ENCODE data around the gene ZNF79.

The ZNF79 gene

DNA sequence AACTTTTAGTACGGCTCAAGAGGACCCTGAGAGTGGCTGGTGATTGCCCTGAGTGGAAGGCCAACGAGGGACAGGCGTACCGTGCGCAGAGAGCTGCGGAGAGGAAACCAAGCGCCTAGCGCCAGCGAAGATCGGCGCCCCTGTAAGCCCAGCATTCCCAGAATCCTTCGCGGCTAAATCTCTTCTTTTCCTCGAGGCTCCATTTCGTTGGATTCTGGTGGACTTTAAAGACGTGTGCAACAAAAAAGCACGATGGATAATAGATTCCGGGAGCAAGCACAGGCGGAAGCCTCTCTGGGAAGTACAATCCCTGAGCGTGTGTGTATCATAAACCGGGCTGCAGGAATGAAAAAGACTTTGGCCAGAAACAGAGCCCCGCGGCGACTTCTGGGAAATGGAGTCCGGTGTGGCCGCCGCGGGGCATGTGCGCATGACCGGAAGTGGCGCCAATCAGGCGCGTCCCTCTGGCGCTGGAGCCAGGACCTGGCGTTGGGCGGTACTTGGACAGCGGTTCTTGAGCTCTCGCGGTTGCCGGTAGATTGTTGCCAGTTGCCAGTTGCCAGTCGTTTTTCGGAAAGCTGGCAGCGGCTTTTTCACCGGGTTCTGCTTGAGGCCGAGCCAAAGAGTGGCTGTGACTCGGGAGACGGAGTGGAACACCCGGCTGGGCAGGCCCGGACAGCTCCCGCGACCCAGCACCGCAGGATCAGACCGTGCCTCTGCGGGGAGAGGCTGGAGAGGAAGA is at the start of gene ZNF79:
ZNF79 (plus strand) TSS at position 449 of the 742 bp plus-strand sequence. CDS start 406 bp downstream, outside the sequence.
- DNase-seq: peak; percentile 90

DNA sequence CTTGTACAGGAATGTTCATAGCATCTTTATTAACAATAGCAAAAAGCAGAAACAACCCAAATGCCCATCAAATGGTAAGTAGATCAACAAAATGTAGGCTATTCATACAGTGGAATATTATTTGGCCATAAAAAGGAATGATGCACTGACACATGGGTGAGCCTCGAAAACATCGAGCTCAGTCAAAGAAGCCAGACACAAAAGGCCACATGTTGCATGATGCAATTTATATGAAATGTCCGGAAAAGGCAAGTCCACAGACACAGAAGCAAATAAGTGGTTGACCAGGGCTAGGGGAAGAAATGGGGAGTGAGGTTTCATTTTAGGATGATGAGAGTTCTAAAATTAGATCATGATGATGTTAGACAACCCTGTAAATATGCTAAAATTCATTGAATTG is 43.7 kb upstream of the ZNF79 start:
- no peak for DNase-seq

DNA sequence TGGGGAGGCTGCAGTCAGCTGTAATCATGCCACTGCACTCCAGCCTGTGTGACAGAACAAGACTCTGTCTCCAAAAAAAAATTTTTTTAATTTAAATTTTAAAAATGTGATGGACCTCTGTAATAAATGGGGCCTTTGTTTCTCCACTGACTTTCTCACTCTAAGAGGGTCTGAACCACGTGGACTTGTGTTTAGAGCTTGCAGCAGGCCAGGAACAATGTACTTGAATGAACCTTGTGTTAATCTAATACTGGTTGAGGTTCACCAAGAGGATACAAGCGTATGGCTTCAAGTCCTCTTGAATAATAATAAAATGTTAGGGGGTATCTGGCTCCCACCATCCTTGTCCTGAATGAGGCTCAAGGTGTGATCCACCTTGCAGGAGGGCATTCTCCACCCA is 41.6 kb upstream of the ZNF79 start:
- DNase-seq: no peak

DNA sequence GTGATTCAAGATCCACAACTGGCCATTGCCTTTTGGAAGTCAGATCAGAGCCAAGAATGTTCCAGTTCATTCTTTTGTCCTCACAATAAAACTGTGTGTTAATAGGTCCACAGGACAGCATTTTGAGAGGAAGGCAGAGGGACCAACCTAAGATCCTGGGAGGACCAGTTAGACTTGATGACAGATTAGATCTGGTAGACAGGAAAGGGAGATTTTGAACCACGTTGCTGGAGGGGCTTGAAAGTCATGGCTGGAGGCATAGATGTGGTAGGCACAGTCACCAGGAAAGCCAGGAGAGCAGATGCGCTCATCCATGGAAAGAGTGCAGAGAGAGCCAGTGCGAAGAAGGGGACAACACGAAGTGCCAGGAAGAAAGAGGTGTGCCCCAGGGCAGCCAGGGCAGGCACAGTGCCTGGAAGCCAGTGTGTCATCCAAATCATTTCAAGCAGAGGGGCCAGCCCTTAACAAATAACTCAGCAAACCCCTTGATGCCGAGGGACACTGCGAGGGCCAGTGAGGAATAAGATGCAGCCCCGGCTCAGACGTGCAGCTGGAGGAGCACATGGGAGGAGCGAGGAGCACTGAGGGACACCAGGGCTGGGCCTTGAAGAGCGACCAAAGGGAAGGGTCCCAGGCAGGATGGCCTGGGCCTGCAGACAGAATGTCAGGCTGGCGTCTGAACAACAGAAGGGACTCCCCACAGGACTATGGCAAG is 40.0 kb upstream of the ZNF79 start:
- DNase-seq: no peak

DNA sequence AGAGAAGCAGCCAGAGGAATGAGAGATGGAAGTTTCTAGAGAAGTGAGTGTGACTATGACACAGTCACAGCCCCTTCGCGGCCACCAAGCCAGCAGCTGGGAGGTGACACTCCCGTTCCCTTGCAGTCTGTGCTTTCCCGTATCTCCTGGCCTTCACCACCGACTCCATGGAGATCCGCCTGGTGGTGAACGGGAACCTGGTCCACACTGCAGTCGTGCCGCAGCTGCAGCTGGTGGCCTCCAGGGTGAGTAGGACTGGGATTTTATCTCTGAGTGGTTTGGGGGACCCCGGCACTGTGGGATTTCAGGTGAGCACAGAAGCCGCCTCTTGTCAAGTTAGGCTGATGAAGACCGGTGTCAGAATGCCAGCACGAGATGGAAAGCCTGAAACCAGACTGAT is 39.3 kb upstream of the ZNF79 start:
- DNase-seq: no peak

DNA sequence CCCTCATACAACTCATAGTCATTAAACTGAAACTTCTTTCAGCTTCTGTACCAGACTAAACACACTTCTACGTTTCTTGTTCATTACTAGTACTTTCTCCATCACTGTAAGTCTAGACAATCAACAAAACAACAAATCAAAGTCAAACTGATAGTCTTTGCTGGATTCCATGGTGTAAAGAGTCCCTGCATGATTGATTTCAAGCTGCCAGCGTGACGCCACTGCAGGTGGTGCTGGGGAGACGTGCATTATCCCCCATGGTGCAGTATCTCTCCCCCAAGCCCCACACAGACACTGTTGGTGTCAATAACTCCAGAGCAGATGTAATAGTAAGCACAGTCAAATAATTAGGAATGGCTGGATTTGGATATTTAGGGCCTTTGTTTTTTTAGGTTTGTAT is 37.9 kb upstream of the ZNF79 start:
- DNase-seq: no peak

DNA sequence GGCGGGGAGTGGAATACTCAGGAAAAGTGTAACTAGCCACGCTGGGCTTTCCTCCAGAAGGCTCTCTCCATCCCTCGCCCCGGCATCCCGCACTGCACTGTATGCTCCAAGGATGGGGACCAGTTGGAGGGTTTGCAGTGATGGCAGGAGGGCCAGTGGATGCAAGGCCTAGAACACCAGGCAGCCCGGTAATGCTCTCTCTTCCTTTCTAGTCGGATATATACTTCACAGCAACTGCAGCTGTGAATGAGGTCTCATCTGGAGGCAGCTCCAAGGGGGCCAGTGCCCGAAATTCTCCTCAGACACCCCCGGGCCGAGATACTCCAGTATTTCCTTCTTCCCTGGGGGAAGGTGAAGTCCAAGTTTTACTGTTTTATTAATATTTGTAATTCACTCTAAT is 37.2 kb upstream of the ZNF79 start:
- DNase-seq: no peak

DNA sequence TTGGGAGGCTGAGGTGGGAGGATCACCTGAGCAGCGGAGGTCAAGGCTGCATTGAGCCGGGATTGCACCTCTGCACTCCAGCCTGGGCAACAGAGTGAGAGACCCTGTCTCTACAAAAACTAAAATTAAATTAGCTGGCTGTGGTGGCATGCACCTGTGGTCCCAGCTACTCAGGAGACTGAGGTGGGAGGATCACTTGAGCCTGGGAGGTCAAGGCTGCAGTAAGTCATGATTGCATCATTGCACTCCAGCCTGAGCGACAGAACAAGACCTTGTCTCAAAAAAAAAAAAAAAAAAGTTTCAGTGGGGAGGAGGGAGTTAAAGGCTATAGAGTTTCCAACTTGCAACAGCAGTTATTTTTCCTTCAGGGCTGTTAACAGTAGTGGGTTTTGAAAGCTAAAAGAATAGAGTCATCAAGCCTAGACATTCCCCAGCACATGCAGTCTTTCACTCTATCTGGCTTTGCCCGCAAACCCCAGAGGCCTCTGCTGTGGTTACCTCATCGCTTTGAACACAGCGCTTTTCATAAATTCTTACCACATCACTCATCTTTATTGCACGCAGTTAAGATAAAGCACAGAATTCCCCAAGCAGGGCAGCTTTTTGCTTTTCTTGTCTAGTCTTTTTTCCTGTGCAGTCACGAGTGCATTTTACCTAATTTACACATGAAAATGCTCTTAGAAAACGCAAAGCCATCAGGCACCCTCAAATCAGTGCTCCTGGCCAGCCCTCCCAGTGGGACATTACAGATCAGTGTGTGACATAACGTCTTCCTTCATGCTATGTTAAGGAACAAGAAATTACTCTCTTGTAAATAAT is 35.9 kb upstream of the ZNF79 start:
- peak; percentile 78 for DNase-seq

DNA sequence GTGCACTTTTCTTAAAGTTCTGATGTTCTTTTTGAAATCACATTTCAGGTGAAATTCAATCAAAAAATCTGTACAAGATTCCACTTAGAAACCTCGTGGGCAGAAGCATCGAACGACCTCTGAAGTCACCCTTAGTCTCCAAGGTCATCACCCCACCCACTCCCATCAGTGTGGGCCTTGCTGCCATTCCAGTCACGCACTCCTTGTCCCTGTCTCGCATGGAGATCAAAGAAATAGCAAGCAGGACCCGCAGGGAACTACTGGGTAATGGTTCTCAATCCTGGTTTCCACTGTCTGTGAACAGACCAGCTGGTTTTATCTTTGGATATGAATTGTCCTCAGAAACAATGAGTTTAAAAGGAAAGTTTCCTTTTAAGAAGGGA is 35.3 kb upstream of the ZNF79 start:
- DNase-seq: no peak

DNA sequence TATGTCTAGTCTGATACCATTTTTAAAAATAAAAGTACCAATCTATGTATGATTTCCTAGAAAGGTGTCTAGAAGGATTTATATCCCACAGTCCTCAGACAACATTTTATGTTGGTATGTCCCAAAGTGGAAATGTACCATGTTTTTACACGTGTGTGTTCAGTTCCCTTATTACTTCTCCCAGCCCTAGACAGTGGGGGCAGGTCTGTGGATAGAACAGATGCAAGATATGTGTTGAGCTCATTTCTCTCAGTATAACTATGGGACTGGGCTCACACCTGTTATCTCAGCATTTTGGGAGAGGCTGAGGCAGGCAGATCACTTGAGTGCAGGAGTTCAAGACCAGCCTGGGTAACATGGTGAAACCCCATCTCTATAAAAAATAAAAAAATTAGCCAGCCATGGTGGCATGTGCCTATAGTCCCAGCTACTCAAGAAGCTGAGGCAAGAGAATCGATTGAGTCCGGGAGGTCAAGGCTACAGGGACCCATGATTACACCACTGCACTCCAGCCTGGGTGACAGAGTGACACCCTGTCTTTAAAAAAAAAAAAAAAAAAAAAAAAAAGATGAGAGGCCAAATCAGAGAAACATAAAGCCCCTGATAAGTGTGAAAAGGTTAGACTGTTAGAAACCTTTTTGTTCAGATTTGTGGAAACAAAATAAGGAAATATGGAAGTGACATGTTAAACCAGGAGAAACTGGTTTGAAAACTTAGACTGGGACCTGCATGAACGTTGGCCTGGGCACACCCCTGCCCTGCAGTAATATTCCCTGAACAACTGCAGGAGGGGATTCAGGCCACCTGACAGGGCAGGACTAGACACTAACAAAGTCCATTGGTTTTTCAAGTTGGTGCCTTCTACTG is 34.6 kb upstream of the ZNF79 start:
- DNase-seq: no peak

DNA sequence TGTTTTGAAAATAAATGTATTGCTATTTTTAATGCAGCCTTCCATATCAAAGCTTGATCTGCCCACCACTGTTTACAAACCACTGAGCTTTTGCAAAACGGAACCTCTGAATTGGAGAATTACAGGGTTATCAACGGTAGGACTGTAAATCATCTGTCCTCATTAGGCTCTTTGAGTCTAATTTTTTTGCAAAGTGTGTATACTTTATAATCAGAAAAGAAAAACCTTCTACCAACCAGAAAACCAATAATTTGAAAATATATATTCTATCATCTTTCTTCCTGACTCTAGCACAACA is 34.0 kb upstream of the ZNF79 start:
- DNase-seq: no peak

DNA sequence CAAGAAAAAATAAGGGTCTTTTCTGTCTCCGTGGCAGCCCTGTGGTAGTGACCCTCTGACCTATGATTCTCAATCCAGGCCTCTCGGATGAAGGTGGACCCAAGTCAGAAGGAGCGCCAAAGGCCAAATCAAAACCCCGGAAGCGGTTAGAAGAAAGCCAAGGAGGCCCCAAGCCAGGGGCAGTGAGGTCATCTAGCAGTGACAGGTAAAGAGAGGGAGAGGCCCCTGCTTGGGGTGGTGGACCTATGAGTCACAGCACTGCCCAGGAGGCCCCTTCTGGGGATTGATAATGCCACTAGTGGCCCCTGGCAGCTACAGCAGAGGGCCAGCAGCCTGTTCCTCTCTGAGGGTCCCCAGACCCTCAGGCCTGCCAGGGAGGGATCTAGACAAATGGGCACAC is 33.6 kb upstream of the ZNF79 start:
- no peak for DNase-seq

DNA sequence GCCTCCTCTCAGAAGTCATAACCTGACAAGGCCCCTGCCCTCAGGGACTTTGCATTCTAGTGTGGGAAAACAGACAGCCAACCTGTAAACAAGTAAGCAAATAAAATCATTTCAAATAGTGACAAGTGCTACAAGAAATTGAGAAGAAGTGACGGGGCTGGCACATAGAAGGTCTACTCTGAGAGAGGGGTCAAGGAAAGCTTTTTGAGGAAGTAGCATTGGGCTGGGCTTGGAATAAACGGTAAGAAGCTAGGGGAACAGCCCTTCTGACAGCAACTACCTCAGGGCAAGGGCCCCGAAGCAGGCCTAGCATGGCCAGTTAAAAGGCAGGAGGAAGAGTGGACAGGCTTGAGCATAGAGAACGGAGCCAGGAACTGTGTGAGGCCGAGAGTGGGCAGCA is 32.0 kb upstream of the ZNF79 start:
- no peak for DNase-seq

DNA sequence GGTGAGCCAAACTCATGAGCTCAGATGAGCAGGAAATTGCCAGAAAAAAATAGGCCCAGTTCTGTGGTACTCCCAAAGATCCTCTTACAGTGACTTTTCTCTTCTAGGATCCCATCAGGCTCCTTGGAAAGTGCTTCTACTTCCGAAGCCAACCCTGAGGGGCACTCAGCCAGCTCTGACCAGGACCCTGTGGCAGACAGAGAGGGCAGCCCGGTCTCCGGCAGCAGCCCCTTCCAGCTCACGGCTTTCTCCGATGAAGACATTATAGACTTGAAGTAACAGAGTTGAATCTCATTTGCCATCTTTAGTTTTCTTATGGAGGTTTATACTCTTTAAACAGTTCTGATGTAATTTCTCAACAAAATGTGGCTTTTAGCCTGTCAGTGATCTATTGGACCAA is 31.2 kb upstream of the ZNF79 start:
- DNase-seq: no peak

DNA sequence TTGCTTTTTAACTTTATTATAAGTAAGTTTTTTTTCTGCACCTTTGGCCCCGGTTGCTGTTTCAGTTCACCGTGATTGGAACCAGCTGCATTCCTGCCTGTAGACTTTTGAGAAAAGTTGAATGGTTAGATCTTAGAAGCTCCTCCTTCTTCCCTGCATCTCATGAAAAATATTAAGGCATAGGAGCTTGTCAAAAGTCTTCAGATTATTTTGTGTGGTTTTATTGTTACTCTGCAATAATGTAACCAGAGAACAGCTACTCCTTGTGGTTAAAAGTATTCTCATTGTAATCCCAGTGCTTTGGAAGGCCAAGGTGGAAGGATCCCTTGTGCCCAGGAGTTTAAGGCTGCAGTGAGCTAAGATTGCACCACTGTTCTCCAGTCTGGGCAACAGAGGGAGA is 30.5 kb upstream of the ZNF79 start:
- DNase-seq: no peak

DNA sequence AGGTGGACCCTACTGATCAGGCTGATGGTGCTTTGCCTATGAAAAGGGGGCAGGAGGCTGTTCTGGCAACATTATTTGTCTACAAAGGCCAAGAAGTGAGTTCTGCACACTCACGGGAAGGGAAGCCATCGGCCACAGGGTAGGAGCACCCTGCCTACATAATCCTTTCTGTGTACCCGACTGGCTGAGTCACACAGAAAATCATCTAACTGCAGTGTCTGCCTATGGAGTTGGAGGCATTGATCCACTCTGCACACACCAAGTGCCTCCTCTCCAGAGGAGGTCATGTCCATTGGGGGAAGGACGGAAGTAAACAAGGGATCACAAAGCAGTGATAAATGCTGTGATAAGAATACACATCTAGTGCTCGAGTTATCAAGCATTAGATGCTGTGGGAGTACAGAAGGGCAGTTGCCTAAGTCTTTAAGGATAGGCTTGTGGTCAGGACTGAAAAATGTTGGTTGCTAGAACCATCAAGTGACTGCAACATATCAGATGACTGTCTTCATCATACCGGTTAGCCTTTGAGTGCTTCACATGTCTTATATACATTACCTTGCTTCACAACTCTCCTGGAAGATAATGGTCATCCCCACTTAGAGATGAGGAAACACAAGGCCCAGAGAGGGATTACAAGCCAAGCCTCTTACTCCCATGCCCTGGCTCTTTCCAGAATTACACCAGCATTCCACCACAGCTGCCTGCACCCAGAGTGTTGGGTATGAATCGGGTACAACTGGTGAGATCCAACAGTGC is 28.5 kb upstream of the ZNF79 start:
- DNase-seq: peak; percentile 39

DNA sequence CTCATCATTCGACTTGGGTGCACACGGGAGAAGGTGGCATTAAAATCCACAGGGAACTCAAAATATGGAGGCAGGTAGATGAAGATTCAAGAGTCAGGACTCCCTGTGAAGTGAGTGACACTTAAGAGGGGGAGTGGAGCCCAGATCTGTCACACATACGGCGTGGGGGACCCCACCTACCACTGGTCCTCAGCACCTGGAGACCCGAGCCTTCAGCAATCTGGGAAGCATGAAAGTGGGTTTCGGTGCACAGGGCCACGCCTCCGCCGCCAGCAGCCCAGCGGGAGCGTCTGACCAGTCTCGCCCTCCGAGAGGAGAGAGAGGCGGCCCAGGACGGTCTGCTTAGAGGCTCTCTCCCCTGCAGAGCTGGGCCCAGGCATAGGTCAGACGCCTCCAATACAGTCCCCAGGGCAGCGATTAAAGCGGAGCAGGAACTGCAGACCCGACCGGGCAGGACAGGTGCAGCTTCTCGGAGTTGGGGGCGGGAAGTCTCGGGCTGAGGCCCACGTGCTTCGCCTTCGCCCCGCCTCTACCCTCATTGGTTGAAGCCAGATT is 27.9 kb upstream of the ZNF79 start:
- DNase-seq: no peak

DNA sequence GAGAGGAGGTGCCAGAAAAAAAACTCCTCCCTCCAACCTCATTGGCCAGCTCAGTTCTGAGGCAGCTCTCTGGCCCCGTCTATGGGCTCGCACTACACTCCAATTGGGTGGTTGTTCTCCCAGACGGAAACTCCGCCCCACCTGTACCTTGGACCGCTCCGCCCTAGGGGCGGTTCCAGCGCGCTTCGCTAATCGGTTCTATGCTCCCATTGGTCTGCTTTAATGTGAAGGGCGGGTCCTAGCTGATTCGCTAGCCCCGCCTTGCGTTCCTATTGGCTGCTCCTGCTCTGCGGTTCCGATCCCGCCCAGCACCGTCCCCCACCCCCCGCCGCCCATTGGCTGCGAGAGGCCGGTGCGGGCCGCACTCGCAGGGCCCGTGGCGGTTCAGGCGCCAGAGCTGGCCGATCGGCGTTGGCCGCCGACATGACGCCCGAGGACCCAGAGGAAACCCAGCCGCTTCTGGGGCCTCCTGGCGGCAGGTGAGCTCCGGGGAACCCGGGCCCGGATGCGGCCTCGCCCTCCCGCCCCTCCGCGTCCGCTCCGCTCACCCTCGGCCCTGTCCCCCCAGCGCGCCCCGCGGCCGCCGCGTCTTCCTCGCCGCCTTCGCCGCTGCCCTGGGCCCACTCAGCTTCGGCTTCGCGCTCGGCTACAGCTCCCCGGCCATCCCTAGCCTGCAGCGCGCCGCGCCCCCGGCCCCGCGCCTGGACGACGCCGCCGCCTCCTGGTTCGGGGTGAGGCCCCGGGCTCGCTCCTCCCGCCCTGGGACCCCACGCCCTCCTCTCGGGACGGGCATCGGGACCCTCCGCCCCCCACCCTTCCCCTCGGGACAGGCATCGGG is 27.2 kb upstream of the ZNF79 start, which contains the start of gene SLC2A8:
SLC2A8 (plus strand) TSS at position 362 of the 838 bp plus-strand sequence; CDS start at position 424, 62 bp downstream.
- peak; percentile 100 for DNase-seq

DNA sequence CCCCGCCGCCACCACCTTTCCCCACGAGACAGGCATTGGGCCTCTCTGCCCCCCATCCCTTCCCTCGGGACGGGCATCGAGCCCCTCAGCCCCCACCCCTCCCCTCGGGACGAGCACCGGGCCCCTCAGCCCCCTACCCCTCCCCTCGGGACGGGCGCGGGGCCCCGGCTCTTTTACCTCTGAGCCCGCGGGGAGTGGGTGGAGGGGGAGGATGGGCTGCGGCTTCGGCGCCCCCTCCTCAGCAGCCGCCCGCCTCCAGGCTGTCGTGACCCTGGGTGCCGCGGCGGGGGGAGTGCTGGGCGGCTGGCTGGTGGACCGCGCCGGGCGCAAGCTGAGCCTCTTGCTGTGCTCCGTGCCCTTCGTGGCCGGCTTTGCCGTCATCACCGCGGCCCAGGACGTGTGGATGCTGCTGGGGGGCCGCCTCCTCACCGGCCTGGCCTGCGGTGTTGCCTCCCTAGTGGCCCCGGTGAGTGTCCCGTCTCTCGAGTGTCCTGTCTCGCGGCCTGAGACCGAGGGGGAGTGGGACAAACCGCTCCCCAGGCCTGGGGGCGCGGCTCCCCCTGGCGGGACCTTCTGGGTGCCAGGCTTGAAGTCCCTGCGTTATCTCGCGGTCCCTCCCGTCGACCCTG is 26.4 kb upstream of the ZNF79 start:
- peak; percentile 12 for DNase-seq

DNA sequence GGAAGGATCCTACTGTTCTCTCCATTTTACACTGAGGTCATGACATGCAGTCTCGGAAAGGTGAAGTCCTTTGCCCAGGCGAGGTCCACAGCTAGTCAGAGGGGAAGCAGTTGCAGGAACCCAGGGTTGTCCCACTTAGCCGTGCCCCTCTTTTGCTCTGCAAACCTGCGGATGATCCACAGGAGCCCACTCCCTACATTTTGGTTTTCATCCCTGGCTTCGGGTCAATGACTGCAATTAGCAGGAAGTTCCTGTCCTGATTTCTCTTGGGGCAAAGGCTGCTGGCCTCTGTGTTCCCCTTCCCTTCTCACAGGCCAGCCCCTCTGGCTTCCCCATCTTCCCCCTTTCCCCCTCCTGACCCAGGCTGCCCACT is 25.9 kb upstream of the ZNF79 start:
- DNase-seq: no peak

Measured in inflammatory macrophage treated with lipopolysaccharide for 4 hours (primary cell).